ENCODE measurements around the gene KNDC1. TPM values are rescaled to one million over a fixed set of nuclear protein-coding genes. Genes with fewer than 3 reads are reported as not detected.

KNDC1 gene
- total and polyA plus RNA-seq, 2 experiments from 2014 or later, result 1.8 to 16.0 TPM

- TF ChIP-seq EZH2 (IDR thresholded peaks at IDR 0.05; ENCODE audit: low read depth, unreplicated experiment), result no peak
- TF ChIP-seq ZNF114 (CRISPR knock-in tag; IDR thresholded peaks at IDR 0.05), result no peak
- no peak for TF ChIP-seq EZH2phosphoT487 (IDR thresholded peaks at IDR 0.05; ENCODE audit: unreplicated experiment)
These were observed 80.0 kb downstream of the KNDC1 start (continued) for GRCh38 chr10:133239990-133240389.

DNA sequence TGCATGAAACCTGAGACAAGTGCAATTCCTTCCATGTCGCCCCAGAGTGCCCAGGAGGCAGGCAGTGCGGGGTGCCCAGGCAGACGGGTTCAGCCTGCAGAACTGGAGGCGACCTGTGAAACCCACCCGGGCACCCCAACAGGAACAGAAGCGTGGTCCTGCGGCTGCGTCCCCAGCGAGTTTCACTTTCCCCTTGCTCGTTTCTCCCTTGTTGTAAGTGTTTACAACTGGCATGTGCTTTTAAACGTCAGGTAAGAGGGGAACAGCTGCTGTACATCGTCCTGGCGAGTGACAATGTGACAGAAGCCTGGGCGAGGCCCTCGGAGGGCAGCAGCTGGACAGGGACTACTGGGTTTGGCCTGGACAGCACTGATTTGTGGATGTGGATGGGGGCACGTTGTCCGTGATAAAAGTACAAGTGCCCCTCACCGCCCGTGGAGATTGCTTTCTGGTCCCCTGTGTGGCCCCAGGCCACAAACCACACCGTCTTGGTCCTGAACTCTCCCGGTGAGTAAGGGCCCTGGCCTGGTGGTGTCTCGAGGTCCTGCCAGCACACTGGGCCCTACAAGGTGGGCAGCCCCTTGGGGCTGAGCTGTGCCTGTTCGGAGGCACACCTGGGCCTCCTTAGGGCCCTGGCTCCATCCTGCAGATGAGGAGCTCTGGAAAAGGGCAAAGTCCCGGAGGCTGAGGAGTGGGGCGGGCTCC lies 81.6 kb downstream of the KNDC1 start:
- Histone ChIP-seq H4K20me1 (replicated peaks; ENCODE audit: insufficient read depth) (no peaks in the 10 kb centered on the region; the same call in 1 of the 2 replicates), H3K27ac (ENCODE audit: low read depth) (no peak overlapping the region), H3F3A (replicated peaks; ENCODE audit: low read depth) (0 out of 2 replicates have a peak, but pooled peaks cover 3% of the 10 kb centered on the region), H3K4me1 (ENCODE audit: insufficient read depth) (peaks cover 10% of the 10 kb centered on the region), H3K79me2 (replicated peaks; ENCODE audit: insufficient read depth) (peaks cover 4% of the 10 kb centered on the region; the same call in 1 of the 2 replicates), H2AFZ (no peak overlapping the region), H3K27me3 (ENCODE audit: insufficient read depth) (peaks cover 25% of the 10 kb centered on the region), H3K4me3 (no peak overlapping the region), H3K36me3 (ENCODE audit: insufficient read depth) (no peaks in the 10 kb centered on the region), H3K9me2 (ENCODE audit: insufficient read depth) (no peaks in the 10 kb centered on the region), H3K4me2 (no peak overlapping the region)
- Mint-ChIP-seq H3K27ac (no peak overlapping the region), H3K9me3 (no peaks in the 10 kb centered on the region; the same call in 2 of the 3 replicates), H3K4me3 (no peak overlapping the region), H3K4me1 (peaks cover 17% of the 10 kb centered on the region), H3K27me3 (ENCODE audit: insufficient read depth, low read depth, poor library complexity) (peaks cover 31% of the 10 kb centered on the region), H3K36me3 (ENCODE audit: low read depth) (peaks cover 5% of the 10 kb centered on the region; the same call in 2 of the 3 replicates)
- DNase-seq (ENCODE audit: low spot score) (no peak), ATAC-seq (no peak)
- TF ChIP-seq EZH2 (IDR thresholded peaks at IDR 0.05; ENCODE audit: low read depth, unreplicated experiment) (no peak), POLR2AphosphoS5 (IDR thresholded peaks at IDR 0.05; ENCODE audit: low read depth) (no peak), ZNF114 (CRISPR knock-in tag; IDR thresholded peaks at IDR 0.05) (no peak), EZH2phosphoT487 (IDR thresholded peaks at IDR 0.05; ENCODE audit: unreplicated experiment) (no peak), NANOG (IDR thresholded peaks at IDR 0.05; ENCODE audit: borderline replicate concordance) (no peak)
- TF ChIP-seq, protein P1, sequence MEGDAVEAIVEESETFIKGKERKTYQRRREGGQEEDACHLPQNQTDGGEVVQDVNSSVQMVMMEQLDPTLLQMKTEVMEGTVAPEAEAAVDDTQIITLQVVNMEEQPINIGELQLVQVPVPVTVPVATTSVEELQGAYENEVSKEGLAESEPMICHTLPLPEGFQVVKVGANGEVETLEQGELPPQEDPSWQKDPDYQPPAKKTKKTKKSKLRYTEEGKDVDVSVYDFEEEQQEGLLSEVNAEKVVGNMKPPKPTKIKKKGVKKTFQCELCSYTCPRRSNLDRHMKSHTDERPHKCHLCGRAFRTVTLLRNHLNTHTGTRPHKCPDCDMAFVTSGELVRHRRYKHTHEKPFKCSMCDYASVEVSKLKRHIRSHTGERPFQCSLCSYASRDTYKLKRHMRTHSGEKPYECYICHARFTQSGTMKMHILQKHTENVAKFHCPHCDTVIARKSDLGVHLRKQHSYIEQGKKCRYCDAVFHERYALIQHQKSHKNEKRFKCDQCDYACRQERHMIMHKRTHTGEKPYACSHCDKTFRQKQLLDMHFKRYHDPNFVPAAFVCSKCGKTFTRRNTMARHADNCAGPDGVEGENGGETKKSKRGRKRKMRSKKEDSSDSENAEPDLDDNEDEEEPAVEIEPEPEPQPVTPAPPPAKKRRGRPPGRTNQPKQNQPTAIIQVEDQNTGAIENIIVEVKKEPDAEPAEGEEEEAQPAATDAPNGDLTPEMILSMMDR (conservative IDR thresholded peaks at IDR 0.05; ENCODE audit: low read depth in 2 of 2), result no peak
- TF ChIP-seq, protein P2, sequence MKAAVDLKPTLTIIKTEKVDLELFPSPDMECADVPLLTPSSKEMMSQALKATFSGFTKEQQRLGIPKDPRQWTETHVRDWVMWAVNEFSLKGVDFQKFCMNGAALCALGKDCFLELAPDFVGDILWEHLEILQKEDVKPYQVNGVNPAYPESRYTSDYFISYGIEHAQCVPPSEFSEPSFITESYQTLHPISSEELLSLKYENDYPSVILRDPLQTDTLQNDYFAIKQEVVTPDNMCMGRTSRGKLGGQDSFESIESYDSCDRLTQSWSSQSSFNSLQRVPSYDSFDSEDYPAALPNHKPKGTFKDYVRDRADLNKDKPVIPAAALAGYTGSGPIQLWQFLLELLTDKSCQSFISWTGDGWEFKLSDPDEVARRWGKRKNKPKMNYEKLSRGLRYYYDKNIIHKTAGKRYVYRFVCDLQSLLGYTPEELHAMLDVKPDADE (IDR thresholded peaks at IDR 0.05), result no peak
- TF ChIP-seq, protein P3, sequence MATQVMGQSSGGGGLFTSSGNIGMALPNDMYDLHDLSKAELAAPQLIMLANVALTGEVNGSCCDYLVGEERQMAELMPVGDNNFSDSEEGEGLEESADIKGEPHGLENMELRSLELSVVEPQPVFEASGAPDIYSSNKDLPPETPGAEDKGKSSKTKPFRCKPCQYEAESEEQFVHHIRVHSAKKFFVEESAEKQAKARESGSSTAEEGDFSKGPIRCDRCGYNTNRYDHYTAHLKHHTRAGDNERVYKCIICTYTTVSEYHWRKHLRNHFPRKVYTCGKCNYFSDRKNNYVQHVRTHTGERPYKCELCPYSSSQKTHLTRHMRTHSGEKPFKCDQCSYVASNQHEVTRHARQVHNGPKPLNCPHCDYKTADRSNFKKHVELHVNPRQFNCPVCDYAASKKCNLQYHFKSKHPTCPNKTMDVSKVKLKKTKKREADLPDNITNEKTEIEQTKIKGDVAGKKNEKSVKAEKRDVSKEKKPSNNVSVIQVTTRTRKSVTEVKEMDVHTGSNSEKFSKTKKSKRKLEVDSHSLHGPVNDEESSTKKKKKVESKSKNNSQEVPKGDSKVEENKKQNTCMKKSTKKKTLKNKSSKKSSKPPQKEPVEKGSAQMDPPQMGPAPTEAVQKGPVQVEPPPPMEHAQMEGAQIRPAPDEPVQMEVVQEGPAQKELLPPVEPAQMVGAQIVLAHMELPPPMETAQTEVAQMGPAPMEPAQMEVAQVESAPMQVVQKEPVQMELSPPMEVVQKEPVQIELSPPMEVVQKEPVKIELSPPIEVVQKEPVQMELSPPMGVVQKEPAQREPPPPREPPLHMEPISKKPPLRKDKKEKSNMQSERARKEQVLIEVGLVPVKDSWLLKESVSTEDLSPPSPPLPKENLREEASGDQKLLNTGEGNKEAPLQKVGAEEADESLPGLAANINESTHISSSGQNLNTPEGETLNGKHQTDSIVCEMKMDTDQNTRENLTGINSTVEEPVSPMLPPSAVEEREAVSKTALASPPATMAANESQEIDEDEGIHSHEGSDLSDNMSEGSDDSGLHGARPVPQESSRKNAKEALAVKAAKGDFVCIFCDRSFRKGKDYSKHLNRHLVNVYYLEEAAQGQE (IDR thresholded peaks at IDR 0.05; ENCODE audit: unreplicated experiment), result no peak

Data from GM23338 (cell line).